NCI-H526 (cell line): ENCODE results near the gene KAZALD1.
"Not testable (repeated sequence)": the region's sequence is repeated elsewhere in the genome, so short reads cannot be mapped to it uniquely, and the experiment has no call there.

Experiments used
- DNase-seq, 2 experiments: peaks; one replicate each; lab custom pipeline; 2025; lab: John Stamatoyannopoulos, UW

The KAZALD1 gene

GRCh38 chr10:101030496-101031127 lies 31.2 kb upstream of the KAZALD1 start:
- DNase-seq, result no peak

- peak; percentile 27 to 90 for DNase-seq
These were observed 30.5 kb upstream of the KAZALD1 start, which contains the start of the genes PDZD7 and SFXN3 for GRCh38 chr10:101031128-101031795. Gene PDZD7 (minus strand): TSS chr10:101031129. CDS start chr10:101030219, 910 bp downstream. Gene SFXN3 (plus strand): TSS chr10:101031234. CDS start chr10:101034695, 3,461 bp downstream.

- DNase-seq, result peak; percentile 35 to 52
These were observed 29.8 kb upstream of the KAZALD1 start for GRCh38 chr10:101031796-101032636.

GRCh38 chr10:101032637-101033224 lies 29.1 kb upstream of the KAZALD1 start:
- DNase-seq, result no peak

- peak in 1 of 2 experiments; percentile 33 for DNase-seq
These were observed 28.5 kb upstream of the KAZALD1 start for GRCh38 chr10:101033276-101033675.

- DNase-seq, result not testable (repeated sequence)
These were observed 27.4 kb upstream of the KAZALD1 start for GRCh38 chr10:101034404-101034803.

- DNase-seq, result no peak
These were observed 26.5 kb upstream of the KAZALD1 start for GRCh38 chr10:101035314-101035713.

- no peak for DNase-seq
These were observed 25.7 kb upstream of the KAZALD1 start for GRCh38 chr10:101035916-101036702.

- DNase-seq, result no peak
These were observed 25.1 kb upstream of the KAZALD1 start for GRCh38 chr10:101036726-101037125.

- DNase-seq, result no peak
These were observed 23.3 kb upstream of the KAZALD1 start for GRCh38 chr10:101038484-101038883.

GRCh38 chr10:101040061-101040460 lies 21.7 kb upstream of the KAZALD1 start:
- no peak for DNase-seq

- no peak for DNase-seq
These were observed 20.9 kb upstream of the KAZALD1 start for GRCh38 chr10:101040851-101041250.

GRCh38 chr10:101041252-101041761 lies 20.5 kb upstream of the KAZALD1 start:
- peak; percentile 57 to 73 for DNase-seq

GRCh38 chr10:101042118-101042517 lies 19.7 kb upstream of the KAZALD1 start:
- DNase-seq, result no peak

GRCh38 chr10:101042667-101043362 lies 19.0 kb upstream of the KAZALD1 start:
- DNase-seq, result peak; percentile 87 to 96

GRCh38 chr10:101043363-101043707 lies 18.5 kb upstream of the KAZALD1 start:
- no peak for DNase-seq

GRCh38 chr10:101044117-101044516 lies 17.7 kb upstream of the KAZALD1 start:
- no peak for DNase-seq

- peak; percentile 40 to 67 for DNase-seq
These were observed 15.2 kb upstream of the KAZALD1 start for GRCh38 chr10:101046332-101047238.

- DNase-seq, result no peak
These were observed 14.5 kb upstream of the KAZALD1 start for GRCh38 chr10:101047268-101047667.
